ENCODE measurements around the gene ADAMTS17. TPM values are rescaled to one million over a fixed set of nuclear protein-coding genes. Genes with fewer than 3 reads are reported as not detected.
A peak's percentile ranks its signal among the peaks of the same experiment; 100 is the strongest.

ADAMTS17 gene
- total RNA-seq, 6 experiments from 2014 or later = 14.6 to 34.7 (median 24.2) TPM

GRCh38 chr15:100249096-100249815 lies 92.5 kb downstream of the ADAMTS17 start:
- WGBS (ENCODE audit: insufficient coverage, low coverage, low lambda C conversion rate, missing lambda C conversion rate) = 88% methylated on average over 4 of the region's 9 CpGs
- Histone ChIP-seq H3K27me3 (no peaks in the 10 kb centered on the region), H3K36me3 (no peaks in the 10 kb centered on the region), H3K9me3 (no peaks in the 10 kb centered on the region), H3K4me1 (peaks cover 0 to 13% (median 6%) of the 10 kb centered on the region in 4 donors), H3K27ac (no peak overlapping the region), H3K4me3 (no peak overlapping the region)
- intact Hi-C loops (cut with DNase I) = no loop called here
- ATAC-seq (no peak), DNase-seq (peak in 1 of 3 donors; percentile 24)
- TF ChIP-seq, protein P1, sequence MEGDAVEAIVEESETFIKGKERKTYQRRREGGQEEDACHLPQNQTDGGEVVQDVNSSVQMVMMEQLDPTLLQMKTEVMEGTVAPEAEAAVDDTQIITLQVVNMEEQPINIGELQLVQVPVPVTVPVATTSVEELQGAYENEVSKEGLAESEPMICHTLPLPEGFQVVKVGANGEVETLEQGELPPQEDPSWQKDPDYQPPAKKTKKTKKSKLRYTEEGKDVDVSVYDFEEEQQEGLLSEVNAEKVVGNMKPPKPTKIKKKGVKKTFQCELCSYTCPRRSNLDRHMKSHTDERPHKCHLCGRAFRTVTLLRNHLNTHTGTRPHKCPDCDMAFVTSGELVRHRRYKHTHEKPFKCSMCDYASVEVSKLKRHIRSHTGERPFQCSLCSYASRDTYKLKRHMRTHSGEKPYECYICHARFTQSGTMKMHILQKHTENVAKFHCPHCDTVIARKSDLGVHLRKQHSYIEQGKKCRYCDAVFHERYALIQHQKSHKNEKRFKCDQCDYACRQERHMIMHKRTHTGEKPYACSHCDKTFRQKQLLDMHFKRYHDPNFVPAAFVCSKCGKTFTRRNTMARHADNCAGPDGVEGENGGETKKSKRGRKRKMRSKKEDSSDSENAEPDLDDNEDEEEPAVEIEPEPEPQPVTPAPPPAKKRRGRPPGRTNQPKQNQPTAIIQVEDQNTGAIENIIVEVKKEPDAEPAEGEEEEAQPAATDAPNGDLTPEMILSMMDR (IDR thresholded peaks at IDR 0.05) = no peak
- TF ChIP-seq POLR2A (IDR thresholded peaks at IDR 0.05) = no peak

- H3K9me3 ChIP-seq = no peaks in the 10 kb centered on the region
- intact Hi-C loops (cut with DNase I) = no loop called here
- H3K4me1 ChIP-seq = peaks cover 0 to 13% (median 6%) of the 10 kb centered on the region in 4 donors
- no CpG with 5 or more reads among the region's 5 CpGs for WGBS (ENCODE audit: insufficient coverage, low coverage, low lambda C conversion rate, missing lambda C conversion rate)
- peak in 1 of 3 donors; percentile 26 for DNase-seq
- H3K36me3 ChIP-seq = no peaks in the 10 kb centered on the region
- TF ChIP-seq, protein P1 (IDR thresholded peaks at IDR 0.05) = no peak
- TF ChIP-seq POLR2A (IDR thresholded peaks at IDR 0.05) = no peak
- no peaks in the 10 kb centered on the region for H3K27me3 ChIP-seq
- no peak for ATAC-seq
- H3K4me3 ChIP-seq = no peak overlapping the region
- H3K27ac ChIP-seq = no peak overlapping the region
Measured at GRCh38 chr15:100248236-100248635, 93.5 kb downstream of the ADAMTS17 start.

- Histone ChIP-seq H3K4me1 (peaks cover 0 to 13% (median 6%) of the 10 kb centered on the region in 4 donors), H3K36me3 (no peaks in the 10 kb centered on the region), H3K9me3 (no peaks in the 10 kb centered on the region), H3K4me3 (no peak overlapping the region), H3K27ac (no peak overlapping the region), H3K27me3 (no peaks in the 10 kb centered on the region)
- intact Hi-C loops (cut with DNase I) = no loop called here
- TF ChIP-seq, protein P1 (IDR thresholded peaks at IDR 0.05) = no peak
- TF ChIP-seq POLR2A (IDR thresholded peaks at IDR 0.05) = no peak
- ATAC-seq = no peak
- 85% methylated on average over 17 of the region's 21 CpGs for WGBS (ENCODE audit: insufficient coverage, low coverage, low lambda C conversion rate, missing lambda C conversion rate)
- DNase-seq = peak in 1 of 3 donors; percentile 11
Measured at GRCh38 chr15:100247228-100248225, 94.2 kb downstream of the ADAMTS17 start.

DNA sequence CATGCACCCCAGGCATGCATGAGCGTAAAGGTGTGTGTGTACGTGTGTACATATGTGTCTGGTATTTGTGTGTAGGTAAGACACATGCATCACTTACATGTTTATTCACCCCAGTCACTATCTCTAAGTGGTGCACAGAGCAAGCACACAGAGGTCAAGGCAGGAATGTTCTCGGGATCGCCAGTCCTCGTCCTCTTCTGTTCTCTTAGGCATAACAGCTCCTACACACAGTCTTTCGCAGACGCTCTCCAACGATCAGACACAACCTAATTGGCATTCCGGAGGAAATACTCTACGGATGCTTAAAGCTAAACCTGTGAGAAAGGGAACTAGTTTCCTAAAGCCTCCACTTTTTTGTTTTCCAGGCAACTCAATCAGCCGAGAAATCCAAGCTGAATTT lies 95.9 kb downstream of the ADAMTS17 start:
- DNase-seq (no peak), ATAC-seq (peak in 1 of 4 donors; percentile 2)
- Histone ChIP-seq H3K4me1 (peaks cover 0 to 29% (median 10%) of the 10 kb centered on the region in 4 donors), H3K9me3 (no peaks in the 10 kb centered on the region), H3K36me3 (no peaks in the 10 kb centered on the region), H3K27ac (peak overlapping the region in 1 of 3 donors; percentile 42), H3K27me3 (no peaks in the 10 kb centered on the region), H3K4me3 (no peak overlapping the region)
- WGBS (ENCODE audit: insufficient coverage, low coverage, low lambda C conversion rate, missing lambda C conversion rate) = 74% methylated on average over 10 of the region's 11 CpGs
- TF ChIP-seq, protein P1 (IDR thresholded peaks at IDR 0.05) = no peak
- TF ChIP-seq POLR2A (IDR thresholded peaks at IDR 0.05) = no peak
- intact Hi-C loops (cut with DNase I) = no loop called here

Data from right lobe of liver (tissue), 6 donors.